SU-DHL-6 (cell line): ENCODE data around the gene SERPINA5.

Experiments
- H2AFZ ChIP-seq: fragments of 200-600 bp; sonication (generic); 2 replicates; pipeline ENCODE4 v1.6.1; 2014; ENCODE audit warnings: low read depth, mild to moderate bottlenecking, moderate library complexity, mixed read lengths, antibody characterized with exemption, low read length; ENCODE audit not compliant: severe bottlenecking
- H3F3A ChIP-seq: fragments of 200-600 bp; shearing (Covaris generic); 2 replicates; pipeline ENCODE4 v1.6.0; 2016; ENCODE audit warnings: antibody characterized with exemption, mild to moderate bottlenecking; ENCODE audit not compliant: insufficient read depth
- H3K27ac ChIP-seq: fragments of 200-600 bp; sonication (generic); 2 replicates; pipeline ENCODE4 v1.5.1; 2016; ENCODE audit warnings: low read depth, mild to moderate bottlenecking, low read length, moderate library complexity, mixed read lengths
- H3K27me3 ChIP-seq: fragments of 200-600 bp; sonication (generic), shearing (Covaris generic); 2 replicates; pipeline ENCODE4 v1.6.0; 2014; ENCODE audit warnings: mild to moderate bottlenecking, low read length
- H3K36me3 ChIP-seq: fragments of 200-600 bp; sonication (generic); 2 replicates; pipeline ENCODE4 v1.6.1; 2014; ENCODE audit warnings: mild to moderate bottlenecking, low read length, mixed read lengths
- H3K4me2 ChIP-seq: fragments of 300-600, 200-600 bp; shearing (Covaris generic), sonication (generic); 2 replicates; pipeline ENCODE4 v1.6.0; 2014; ENCODE audit warnings: low read length, low read depth, mild to moderate bottlenecking; ENCODE audit not compliant: poor library complexity, severe bottlenecking
- H3K4me3 ChIP-seq: fragments of 200-600 bp; sonication (generic); 2 replicates; pipeline ENCODE4 v1.5.1; 2014; ENCODE audit warnings: antibody characterized with exemption, low read length, mild to moderate bottlenecking, mixed read lengths; ENCODE audit not compliant: insufficient read depth, poor library complexity, severe bottlenecking
- H3K79me2 ChIP-seq: fragments of 200-600 bp; sonication (generic); 2 replicates; pipeline ENCODE4 v1.6.1; 2014; ENCODE audit warnings: mild to moderate bottlenecking, low read length, moderate library complexity; ENCODE audit not compliant: insufficient read depth
- H3K9ac ChIP-seq: fragments of 200-600 bp; sonication (generic); 2 replicates; pipeline ENCODE4 v1.7.0; 2014; ENCODE audit warnings: mild to moderate bottlenecking, low read length
- H3K9me2 ChIP-seq: fragments of 200-600 bp; sonication (generic); replicated peaks from 2 replicates; pipeline ENCODE4 v1.6.1; 2014; ENCODE audit warnings: low read length; ENCODE audit not compliant: insufficient read depth
- H3K9me3 ChIP-seq: fragments of 200-600 bp; sonication (generic); 2 replicates; pipeline ENCODE4 v1.6.1; 2014; ENCODE audit warnings: low read length, mixed read lengths; ENCODE audit not compliant: insufficient read depth
- H4K20me1 ChIP-seq: fragments of 200-600 bp; sonication (generic); 2 replicates; pipeline ENCODE4 v1.6.1; 2014; ENCODE audit warnings: low read depth, mild to moderate bottlenecking, antibody characterized with exemption, low read length, moderate library complexity, mixed read lengths
- CTCF ChIP-seq: fragments of 200-600 bp; sonication (generic); IDR thresholded peaks from one replicate; pipeline ENCODE4 v1.5.1; 2017; ENCODE audit warnings: antibody characterized with exemption, mild to moderate bottlenecking, low read length, moderate library complexity; ENCODE audit not compliant: insufficient read depth, poor library complexity, severe bottlenecking
- EZH2phosphoT487 ChIP-seq: fragments of 200-600 bp; sonication (generic), shearing (Covaris generic); conservative IDR thresholded peaks from 2 replicates; pipeline ENCODE4 v1.6.1; 2018; ENCODE audit warnings: mild to moderate bottlenecking, antibody characterized with exemption, low read length, moderate library complexity, mixed read lengths

Gene SERPINA5

GRCh38 chr14:94622653-94623421 is 41.6 kb downstream of the SERPINA5 start:
- H4K20me1 ChIP-seq, result no peaks in the 10 kb centered on the region

GRCh38 chr14:94623422-94623809 is 42.2 kb downstream of the SERPINA5 start:
- no peak overlapping the region for H2AFZ ChIP-seq
- no peaks in the 10 kb centered on the region for H3F3A ChIP-seq
- no peaks in the 10 kb centered on the region for H3K9me2 ChIP-seq
- H4K20me1 ChIP-seq, result no peaks in the 10 kb centered on the region
- H3K27ac ChIP-seq, result no peak overlapping the region
- no peaks in the 10 kb centered on the region for H3K27me3 ChIP-seq
- TF ChIP-seq CTCF (no peak), EZH2phosphoT487 (no peak)
- H3K4me3 ChIP-seq, result no peak overlapping the region
- peaks cover 5% of the 10 kb centered on the region; the same call in 1 of the 2 replicates for H3K9me3 ChIP-seq
- H3K9ac ChIP-seq, result no peak overlapping the region
- no peaks in the 10 kb centered on the region for H3K79me2 ChIP-seq
- no peaks in the 10 kb centered on the region for H3K36me3 ChIP-seq
- H3K4me2 ChIP-seq, result no peak overlapping the region

More at GRCh38 chr14:94622653-94623421, 41.6 kb downstream of the SERPINA5 start:
- H3K79me2 ChIP-seq, result no peaks in the 10 kb centered on the region
- H3K4me2 ChIP-seq, result no peak overlapping the region
- TF ChIP-seq EZH2phosphoT487 (no peak), CTCF (no peak)
- H3F3A ChIP-seq, result no peaks in the 10 kb centered on the region
- no peaks in the 10 kb centered on the region for H3K9me2 ChIP-seq
- no peaks in the 10 kb centered on the region for H3K27me3 ChIP-seq
- no peak overlapping the region for H3K4me3 ChIP-seq
- no peaks in the 10 kb centered on the region for H3K36me3 ChIP-seq
- H3K27ac ChIP-seq, result no peak overlapping the region
- no peak overlapping the region for H2AFZ ChIP-seq
- H3K9ac ChIP-seq, result no peak overlapping the region
- peaks cover 11% of the 10 kb centered on the region; the same call in 1 of the 2 replicates for H3K9me3 ChIP-seq

DNA sequence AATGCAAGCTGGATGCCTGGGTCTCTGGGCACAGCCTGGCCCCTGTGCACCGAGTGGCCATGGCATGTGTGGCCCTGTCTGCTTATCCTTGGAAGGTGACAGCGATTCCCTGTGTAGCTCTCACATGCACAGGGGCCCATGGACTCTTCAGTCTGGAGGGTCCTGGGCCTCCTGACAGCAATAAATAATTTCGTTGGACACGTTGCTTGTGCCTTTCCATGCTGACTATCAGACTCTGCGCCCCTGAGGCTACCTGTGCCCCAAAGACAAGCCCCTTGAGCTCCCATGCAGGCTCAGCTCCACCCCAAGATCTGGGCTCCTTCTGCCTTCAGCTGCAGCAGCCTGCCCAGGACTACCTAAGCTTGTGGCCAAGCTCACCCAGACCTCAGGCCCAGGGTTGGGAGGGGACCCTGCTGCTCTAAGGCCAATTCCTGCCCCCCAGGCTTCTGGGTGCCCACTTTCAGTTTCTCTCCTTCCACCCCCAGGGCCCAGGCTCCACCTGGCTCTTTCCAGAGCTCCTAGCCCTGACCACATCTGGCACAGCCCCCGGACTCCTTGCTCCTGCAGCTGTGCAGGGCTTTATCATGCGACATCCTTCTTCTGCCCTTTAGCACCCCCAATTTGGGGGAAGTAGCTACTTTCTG is 42.8 kb downstream of the SERPINA5 start:
- Histone ChIP-seq H3K79me2 (no peaks in the 10 kb centered on the region), H3F3A (no peaks in the 10 kb centered on the region), H3K4me3 (no peak overlapping the region), H3K9me3 (no peaks in the 10 kb centered on the region), H3K4me2 (no peak overlapping the region), H3K9ac (no peak overlapping the region), H2AFZ (no peak overlapping the region), H3K9me2 (no peaks in the 10 kb centered on the region), H3K36me3 (no peaks in the 10 kb centered on the region), H3K27ac (no peak overlapping the region), H4K20me1 (no peaks in the 10 kb centered on the region), H3K27me3 (no peaks in the 10 kb centered on the region)
- TF ChIP-seq EZH2phosphoT487 (no peak), CTCF (no peak)
